DOHH2 (cell line): Measurements from ENCODE around the gene TTK.

Source experiments
- EZH2phosphoT487 ChIP-seq: fragments of 200-600 bp; sonication (generic); IDR thresholded peaks from 2 replicates; pipeline ENCODE4 v1.6.1; 2017; ENCODE audit warnings: borderline replicate concordance, mild to moderate bottlenecking, antibody characterized with exemption, low read length, moderate library complexity, mixed read lengths
- TF ChIP-seq, protein P1 (sequence below): fragments of 200-600 bp; sonication (generic); IDR thresholded peaks from one replicate; pipeline ENCODE4 v1.5.1; 2014; ENCODE audit warnings: antibody characterized with exemption, mild to moderate bottlenecking, low read depth, low read length; ENCODE audit not compliant: poor library complexity, severe bottlenecking

DNA sequence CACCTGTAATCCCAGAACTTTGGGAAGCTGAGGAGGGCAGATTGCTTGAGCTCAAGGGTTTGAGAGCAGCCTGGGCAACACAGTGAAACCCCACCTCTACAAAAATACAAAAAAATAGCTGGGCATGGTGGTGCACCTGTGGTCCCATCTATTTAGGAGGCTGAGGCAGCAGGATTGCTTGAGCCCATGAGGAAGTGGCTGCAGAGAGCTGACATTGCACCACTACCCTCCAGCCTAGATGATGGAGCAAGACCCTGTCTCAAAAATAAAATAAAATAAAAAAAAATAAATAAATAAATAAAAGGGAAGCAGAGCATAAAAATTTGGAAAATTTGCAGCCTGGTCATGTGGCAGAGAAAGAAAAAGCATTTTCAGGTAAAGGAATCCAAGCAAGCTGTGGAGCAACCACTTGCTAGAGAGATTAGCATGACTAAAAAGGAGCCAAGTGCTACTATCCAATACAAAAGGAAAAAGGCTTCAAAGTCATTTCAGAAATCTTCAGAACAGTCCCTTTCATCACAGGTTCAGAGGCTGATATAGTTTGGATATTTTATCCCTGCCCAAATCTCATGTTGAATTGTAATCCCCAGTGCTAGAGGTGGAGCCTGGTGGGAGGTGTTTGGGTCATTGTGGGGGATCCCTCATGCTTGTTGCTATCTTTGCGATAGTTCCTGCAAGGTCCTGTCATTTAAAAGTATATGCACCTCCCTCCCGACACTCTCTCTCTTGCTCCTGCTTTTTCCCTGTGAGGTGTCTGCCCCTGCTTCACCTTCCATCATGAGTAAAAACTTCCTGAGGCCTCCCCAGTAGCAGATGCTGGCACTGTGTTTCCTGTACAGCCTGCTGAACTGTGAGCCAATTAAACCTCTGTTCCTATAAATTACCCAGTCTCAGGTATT lies 11.2 kb upstream of the TTK start:
- TF ChIP-seq, protein P1, sequence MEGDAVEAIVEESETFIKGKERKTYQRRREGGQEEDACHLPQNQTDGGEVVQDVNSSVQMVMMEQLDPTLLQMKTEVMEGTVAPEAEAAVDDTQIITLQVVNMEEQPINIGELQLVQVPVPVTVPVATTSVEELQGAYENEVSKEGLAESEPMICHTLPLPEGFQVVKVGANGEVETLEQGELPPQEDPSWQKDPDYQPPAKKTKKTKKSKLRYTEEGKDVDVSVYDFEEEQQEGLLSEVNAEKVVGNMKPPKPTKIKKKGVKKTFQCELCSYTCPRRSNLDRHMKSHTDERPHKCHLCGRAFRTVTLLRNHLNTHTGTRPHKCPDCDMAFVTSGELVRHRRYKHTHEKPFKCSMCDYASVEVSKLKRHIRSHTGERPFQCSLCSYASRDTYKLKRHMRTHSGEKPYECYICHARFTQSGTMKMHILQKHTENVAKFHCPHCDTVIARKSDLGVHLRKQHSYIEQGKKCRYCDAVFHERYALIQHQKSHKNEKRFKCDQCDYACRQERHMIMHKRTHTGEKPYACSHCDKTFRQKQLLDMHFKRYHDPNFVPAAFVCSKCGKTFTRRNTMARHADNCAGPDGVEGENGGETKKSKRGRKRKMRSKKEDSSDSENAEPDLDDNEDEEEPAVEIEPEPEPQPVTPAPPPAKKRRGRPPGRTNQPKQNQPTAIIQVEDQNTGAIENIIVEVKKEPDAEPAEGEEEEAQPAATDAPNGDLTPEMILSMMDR: no peak
- TF ChIP-seq EZH2phosphoT487: no peak
